ENCODE data around the gene CNST. TPM values are rescaled to one million over a fixed set of nuclear protein-coding genes. Genes with fewer than 3 reads are reported as not detected.

The CNST gene
- total RNA-seq, 1 experiment from 2014 or later: 9.1 TPM

DNA sequence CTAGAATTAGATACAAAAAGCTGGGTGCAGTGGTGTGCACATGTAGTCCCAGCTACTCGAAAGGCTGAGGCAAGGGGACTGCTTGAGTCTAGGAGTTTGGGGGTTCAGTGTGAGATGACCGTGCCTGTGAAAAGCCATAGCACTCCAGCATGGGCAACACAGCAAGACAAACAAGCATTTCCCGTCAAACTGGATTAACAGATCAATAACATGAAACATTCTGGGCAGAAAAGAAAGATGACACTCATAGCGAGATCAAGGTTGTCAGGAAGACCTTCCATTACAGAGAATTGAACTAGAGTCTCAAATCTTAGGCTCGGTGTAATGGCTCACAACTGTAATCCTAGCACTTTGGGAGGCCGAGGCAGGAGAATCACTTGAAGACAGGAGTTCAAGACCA is 14.1 kb upstream of the CNST start:
- intact Hi-C loops (cut with micrococcal nuclease; ENCODE audit: unreplicated experiment): no loop called here
- no peaks in the 10 kb centered on the region for H3F3A ChIP-seq (ENCODE audit: insufficient read depth, low read depth)
- DNase-seq: no peak
- no peak overlapping the region for H3K4me2 ChIP-seq
- no peaks in the 10 kb centered on the region for H3K9me3 ChIP-seq (ENCODE audit: insufficient read depth, low read depth)
- CTCF ChIA-PET: no interaction called here
- no peaks in the 10 kb centered on the region for H3K4me1 ChIP-seq (replicated peaks; ENCODE audit: insufficient read depth)
- no peaks in the 10 kb centered on the region; the same call in 1 of the 2 replicates for H4K20me1 ChIP-seq (ENCODE audit: insufficient read depth)
- no peak for TF ChIP-seq CTCF (conservative IDR thresholded peaks at IDR 0.05)
- TF ChIP-seq EZH2 (IDR thresholded peaks at IDR 0.05; ENCODE audit: low read depth): no peak
- H3K79me2 ChIP-seq (ENCODE audit: low read depth): 0 out of 2 replicates have a peak, but pooled peaks cover 2% of the 10 kb centered on the region
- POLR2A ChIA-PET (ENCODE audit: unreplicated experiment): no interaction called here
- H2AFZ ChIP-seq: no peak overlapping the region
- H3K9me2 ChIP-seq (ENCODE audit: insufficient read depth): no peaks in the 10 kb centered on the region
- BruUV-seq (replicated peaks): no TSS peak
- H3K27ac ChIP-seq: no peak overlapping the region
- H3K27me3 ChIP-seq (ENCODE audit: insufficient read depth, low read depth): no peaks in the 10 kb centered on the region
- H3K36me3 ChIP-seq (ENCODE audit: low read depth): peaks cover 5% of the 10 kb centered on the region; the same call in 1 of the 2 replicates
- H3K4me3 ChIP-seq: no peak overlapping the region

- TF ChIP-seq EZH2 (IDR thresholded peaks at IDR 0.05; ENCODE audit: low read depth): no peak
- TF ChIP-seq CTCF (conservative IDR thresholded peaks at IDR 0.05): no peak
- H3K4me2 ChIP-seq: no peak overlapping the region
- H3K27ac ChIP-seq: no peak overlapping the region
- no peaks in the 10 kb centered on the region for H3K27me3 ChIP-seq (ENCODE audit: insufficient read depth, low read depth)
- H3F3A ChIP-seq (ENCODE audit: insufficient read depth, low read depth): no peaks in the 10 kb centered on the region
- POLR2A ChIA-PET (ENCODE audit: unreplicated experiment): no interaction called here
- H2AFZ ChIP-seq: no peak overlapping the region
- H3K9me2 ChIP-seq (ENCODE audit: insufficient read depth): no peaks in the 10 kb centered on the region
- no TSS peak for BruUV-seq (replicated peaks)
- H3K36me3 ChIP-seq (ENCODE audit: low read depth): no peaks in the 10 kb centered on the region
- H4K20me1 ChIP-seq (ENCODE audit: insufficient read depth): peaks cover 7% of the 10 kb centered on the region; the same call in 1 of the 2 replicates
- no peaks in the 10 kb centered on the region for H3K9me3 ChIP-seq (ENCODE audit: insufficient read depth, low read depth)
- no peak overlapping the region for H3K4me3 ChIP-seq
- CTCF ChIA-PET: no interaction called here
- DNase-seq: no peak
- 0 out of 2 replicates have a peak, but pooled peaks cover 2% of the 10 kb centered on the region for H3K79me2 ChIP-seq (ENCODE audit: low read depth)
- H3K4me1 ChIP-seq (replicated peaks; ENCODE audit: insufficient read depth): no peaks in the 10 kb centered on the region
- intact Hi-C loops (cut with micrococcal nuclease; ENCODE audit: unreplicated experiment): no loop called here
These were observed 12.1 kb upstream of the CNST start for GRCh38 chr1:246554201-246554600.

- BruUV-seq (replicated peaks): no TSS peak
- TF ChIP-seq EZH2 (IDR thresholded peaks at IDR 0.05; ENCODE audit: low read depth) (no peak), CTCF (conservative IDR thresholded peaks at IDR 0.05) (no peak)
- intact Hi-C loops (cut with micrococcal nuclease; ENCODE audit: unreplicated experiment): no loop called here
- no peak overlapping the region for H3K4me2 ChIP-seq
- no peak overlapping the region for H3K27ac ChIP-seq
- no peaks in the 10 kb centered on the region for H3K36me3 ChIP-seq (ENCODE audit: low read depth)
- peaks cover 5% of the 10 kb centered on the region; the same call in 1 of the 2 replicates for H3K79me2 ChIP-seq (ENCODE audit: low read depth)
- DNase-seq: no peak
- ChIA-PET POLR2A (ENCODE audit: unreplicated experiment) (no interaction called here), CTCF (no interaction called here)
- no peak overlapping the region for H3K4me3 ChIP-seq
- H3K9me2 ChIP-seq (ENCODE audit: insufficient read depth): no peaks in the 10 kb centered on the region
- no peak overlapping the region for H2AFZ ChIP-seq
- H4K20me1 ChIP-seq (ENCODE audit: insufficient read depth): peaks cover 7% of the 10 kb centered on the region; the same call in 1 of the 2 replicates
- H3F3A ChIP-seq (ENCODE audit: insufficient read depth, low read depth): no peaks in the 10 kb centered on the region
- H3K9me3 ChIP-seq (ENCODE audit: insufficient read depth, low read depth): no peaks in the 10 kb centered on the region
- no peaks in the 10 kb centered on the region for H3K4me1 ChIP-seq (replicated peaks; ENCODE audit: insufficient read depth)
- H3K27me3 ChIP-seq (ENCODE audit: insufficient read depth, low read depth): no peaks in the 10 kb centered on the region
These were observed 8.2 kb upstream of the CNST start for GRCh38 chr1:246558041-246558440.

All from PC-9 (cell line).